Right lobe of liver (tissue), 4 donors: ENCODE data around the gene GALNT15.

ENCODE experiments used
- POLR2A ChIP-seq: fragments of 450-650 bp; IDR thresholded peaks from one replicate; pipeline ENCODE4 v1.6.1; 2017; ENCODE audit warnings: antibody characterized with exemption, mild to moderate bottlenecking
- TF ChIP-seq, protein P1 (sequence below), 4 donors: fragments of 200-600 bp in 3 of 4; fragments of 450-650 bp in 1 of 4; IDR thresholded peaks; one replicate each; pipeline versions ENCODE4 v1.5.1 to v1.8.0; 2016 to 2022; ENCODE audit warnings: antibody characterized with exemption in 4 of 4, mild to moderate bottlenecking in 2 of 4
- donor health status: DM: no; HTN: no; CAD: no.
- donor health status: DM: no; HTN: no; CAD: no.
- donor health status: DM: no; HTN: yes; CAD: no.

DNA sequence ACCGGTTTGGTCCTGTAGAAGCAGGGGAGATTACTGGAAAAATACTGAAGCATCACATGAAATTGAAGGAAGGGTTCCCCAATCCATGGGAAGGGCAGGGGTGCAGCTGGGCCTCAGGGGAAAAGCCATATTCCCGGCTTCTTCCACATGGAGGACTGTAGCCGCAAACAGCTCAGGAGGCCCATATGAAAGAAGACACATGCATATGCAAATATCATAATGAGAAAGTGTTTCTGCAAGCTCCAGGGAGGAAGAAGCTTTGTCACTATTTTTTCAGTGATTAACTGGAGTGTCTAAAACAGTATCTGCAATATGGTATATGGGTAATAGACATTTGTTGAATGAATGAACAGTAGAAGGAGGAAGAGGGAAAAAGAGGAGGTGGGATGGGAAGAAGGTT is 71.1 kb downstream of the GALNT15 start:
- TF ChIP-seq, protein P1, sequence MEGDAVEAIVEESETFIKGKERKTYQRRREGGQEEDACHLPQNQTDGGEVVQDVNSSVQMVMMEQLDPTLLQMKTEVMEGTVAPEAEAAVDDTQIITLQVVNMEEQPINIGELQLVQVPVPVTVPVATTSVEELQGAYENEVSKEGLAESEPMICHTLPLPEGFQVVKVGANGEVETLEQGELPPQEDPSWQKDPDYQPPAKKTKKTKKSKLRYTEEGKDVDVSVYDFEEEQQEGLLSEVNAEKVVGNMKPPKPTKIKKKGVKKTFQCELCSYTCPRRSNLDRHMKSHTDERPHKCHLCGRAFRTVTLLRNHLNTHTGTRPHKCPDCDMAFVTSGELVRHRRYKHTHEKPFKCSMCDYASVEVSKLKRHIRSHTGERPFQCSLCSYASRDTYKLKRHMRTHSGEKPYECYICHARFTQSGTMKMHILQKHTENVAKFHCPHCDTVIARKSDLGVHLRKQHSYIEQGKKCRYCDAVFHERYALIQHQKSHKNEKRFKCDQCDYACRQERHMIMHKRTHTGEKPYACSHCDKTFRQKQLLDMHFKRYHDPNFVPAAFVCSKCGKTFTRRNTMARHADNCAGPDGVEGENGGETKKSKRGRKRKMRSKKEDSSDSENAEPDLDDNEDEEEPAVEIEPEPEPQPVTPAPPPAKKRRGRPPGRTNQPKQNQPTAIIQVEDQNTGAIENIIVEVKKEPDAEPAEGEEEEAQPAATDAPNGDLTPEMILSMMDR (IDR thresholded peaks at IDR 0.05), result no peak
- TF ChIP-seq POLR2A, result no peak
